GM18870 (cell line): ENCODE measurements around the gene ENTHD1.

Experiments used
- ATAC-seq: cut with Tn5 transposase; IDR thresholded peaks from one replicate; pipeline ENCODE4 v1.9.1; 2021; ENCODE audit warnings: moderate library complexity; ENCODE audit not compliant: unreplicated experiment

The ENTHD1 gene

DNA sequence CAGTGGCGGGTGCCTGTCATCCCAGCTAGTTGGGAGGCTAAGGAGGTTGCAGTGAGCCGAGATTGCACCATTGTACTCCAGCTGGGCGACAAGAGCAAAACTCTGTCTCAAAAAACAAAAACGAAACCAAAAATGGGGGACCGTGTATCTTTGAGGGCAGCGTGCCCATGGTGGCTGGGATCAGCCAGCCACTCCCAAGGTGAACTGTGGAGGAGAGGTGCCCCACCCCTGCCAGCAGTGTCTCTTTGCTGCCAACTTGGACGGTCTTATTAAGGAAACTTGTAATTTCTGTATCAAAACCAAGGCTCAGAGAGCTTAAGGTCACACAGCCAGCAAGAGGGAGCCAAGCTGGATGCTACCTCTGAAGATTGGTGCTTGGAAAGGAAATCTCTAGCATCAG, 175.4 kb downstream of the ENTHD1 start:
- no peak for ATAC-seq

DNA sequence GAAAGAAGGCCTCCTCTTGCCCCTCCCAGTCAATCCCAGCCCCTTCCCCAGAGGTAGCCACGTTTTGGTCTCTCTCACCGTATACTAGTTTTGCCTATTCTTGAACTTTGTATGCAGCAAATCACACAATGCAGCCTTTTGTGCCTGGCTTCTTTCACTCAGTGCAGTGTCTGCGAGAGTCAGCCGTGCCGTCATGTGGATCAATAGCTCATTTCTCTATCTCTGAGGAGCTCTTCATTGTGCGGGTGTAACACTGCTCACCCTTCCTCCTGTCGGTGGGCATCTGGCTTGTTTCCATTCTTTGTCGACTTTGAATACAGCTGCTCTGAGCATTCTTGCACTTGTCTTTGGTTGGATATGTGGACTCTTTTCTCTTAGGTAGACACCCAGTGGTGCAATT, 176.5 kb downstream of the ENTHD1 start:
- no peak for ATAC-seq

DNA sequence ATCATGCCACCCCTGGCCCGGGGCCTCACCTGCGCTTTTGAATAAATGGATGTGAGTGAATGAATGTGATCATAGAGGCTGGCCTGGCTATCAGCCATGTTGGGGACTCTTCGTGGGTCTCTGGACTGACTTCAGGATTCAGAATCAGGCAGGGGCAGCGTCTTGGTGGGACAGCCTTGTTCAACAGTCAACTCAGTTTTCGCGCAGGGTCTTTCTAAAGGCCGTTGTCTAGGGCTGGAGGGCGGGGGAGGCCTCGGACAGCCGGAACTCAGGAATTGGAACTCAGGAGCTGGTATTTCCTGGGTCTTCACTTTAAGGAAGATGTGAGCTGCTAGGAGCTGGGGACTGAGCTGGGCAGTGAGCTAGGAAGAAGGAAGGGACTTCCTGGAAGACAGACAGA, 177.0 kb downstream of the ENTHD1 start:
- no peak for ATAC-seq

DNA sequence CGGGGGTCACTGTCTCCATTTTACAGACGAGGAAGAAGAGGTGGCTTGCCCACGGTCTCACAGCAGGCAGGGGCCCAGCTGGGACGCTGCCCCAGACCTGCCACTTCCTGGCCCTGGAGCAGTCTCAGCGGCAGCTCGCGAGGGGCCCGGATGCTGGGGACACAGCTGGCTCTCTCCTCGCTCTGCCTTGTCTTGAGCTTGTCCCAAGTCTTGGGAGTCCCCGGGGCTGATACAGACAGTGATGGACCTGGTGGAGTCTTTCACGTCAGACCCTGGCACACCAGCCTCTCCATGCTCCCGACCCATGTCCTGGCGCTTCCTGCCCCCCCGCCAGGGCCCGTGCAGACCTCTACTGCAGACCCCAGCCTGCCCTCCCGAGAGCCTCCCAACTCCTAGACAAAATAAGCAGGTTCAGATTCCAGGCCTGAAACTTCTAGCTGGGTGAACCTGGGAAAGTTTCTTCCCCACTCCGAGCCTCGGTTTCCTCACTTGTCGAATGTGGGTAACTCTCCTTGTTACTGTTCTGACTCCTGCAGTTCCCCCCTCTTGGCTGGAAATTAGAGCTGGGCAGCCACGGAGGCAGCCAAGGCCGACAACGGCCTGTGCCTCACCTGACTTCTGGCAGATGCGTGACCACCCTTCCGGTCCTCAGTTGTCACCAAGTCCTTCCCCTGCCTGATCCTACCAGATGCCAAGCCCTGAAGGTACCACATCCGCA, 177.6 kb downstream of the ENTHD1 start:
- no peak for ATAC-seq

DNA sequence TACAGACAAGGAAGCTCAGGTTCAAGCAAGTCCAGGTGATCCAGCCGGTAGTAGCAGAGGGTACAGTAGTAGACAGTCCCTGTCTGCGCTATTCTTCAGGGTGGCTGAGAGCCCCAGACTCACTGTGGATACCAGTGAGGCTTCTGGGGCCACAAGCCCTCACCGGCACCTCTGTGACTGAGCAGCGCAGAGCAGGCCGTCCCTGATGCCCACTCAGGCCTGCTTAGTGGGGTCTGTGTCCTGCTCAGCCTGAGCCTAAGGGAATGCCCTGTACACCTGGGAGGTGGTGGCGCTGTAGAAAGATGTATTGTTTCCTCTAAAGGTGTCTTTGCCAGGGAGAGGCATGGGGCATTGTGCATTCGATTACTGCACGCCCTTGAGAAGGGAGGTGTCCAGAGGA, 179.2 kb downstream of the ENTHD1 start:
- no peak for ATAC-seq

DNA sequence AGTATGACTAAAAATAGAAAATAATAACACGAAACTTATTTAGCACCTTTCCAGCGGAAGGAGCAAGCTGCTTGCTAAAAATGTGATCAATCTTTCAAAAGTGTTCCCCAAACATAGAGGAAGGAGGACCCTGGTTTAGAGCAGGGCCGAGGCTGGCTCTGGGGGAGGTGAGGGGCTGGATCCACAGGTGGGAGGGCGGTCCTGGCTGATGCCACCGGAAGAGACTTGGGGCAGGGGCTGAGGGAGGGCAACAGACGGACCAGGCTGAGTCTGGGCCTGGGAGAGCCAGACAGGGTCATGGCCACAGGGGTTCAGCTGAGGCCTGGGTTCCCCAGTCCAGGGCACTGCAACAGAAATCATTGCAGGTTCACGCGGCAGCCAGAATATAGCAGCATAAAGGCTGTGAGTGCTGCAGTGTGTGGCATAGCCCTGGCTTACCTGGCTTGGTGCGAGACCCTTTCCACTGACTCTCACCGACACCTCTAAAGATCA, 179.7 kb downstream of the ENTHD1 start:
- ATAC-seq = no peak

DNA sequence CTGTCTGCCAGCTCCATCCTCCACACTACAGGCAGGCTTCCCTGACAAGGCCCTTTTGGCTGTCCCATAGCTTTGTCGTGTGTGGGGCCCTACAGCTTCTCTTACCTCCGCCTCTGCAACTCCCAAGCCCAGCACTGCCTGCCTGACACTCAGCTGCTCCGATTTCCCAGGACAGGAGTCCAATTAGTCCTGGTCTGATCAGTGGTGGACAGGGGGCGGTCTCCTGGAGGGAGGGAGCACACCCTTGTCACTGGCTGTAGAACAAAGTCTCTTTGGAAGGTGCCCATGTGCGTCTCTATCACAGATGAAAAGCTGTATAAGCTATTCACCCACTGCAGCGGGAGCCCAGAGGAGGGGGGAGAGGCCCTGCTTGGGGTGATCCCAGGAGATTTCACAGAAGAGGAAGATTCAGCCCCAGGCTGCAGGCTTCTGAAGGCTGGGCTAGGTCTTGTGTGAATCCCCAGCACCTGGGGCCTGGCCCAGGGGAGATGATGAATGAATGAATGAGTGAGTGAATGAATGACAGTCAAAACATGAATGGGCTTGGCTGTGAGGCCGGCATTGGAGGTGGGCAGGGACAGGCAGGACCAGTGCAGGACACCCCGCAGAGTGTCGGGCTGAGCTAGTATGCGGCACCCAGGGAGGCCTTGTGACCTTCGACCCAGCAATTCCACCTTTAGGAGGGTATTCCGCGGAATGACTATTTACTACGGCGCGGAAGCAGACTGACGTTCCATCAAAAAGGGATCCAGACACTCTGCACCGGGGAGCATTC, 180.6 kb downstream of the ENTHD1 start:
- no peak for ATAC-seq

DNA sequence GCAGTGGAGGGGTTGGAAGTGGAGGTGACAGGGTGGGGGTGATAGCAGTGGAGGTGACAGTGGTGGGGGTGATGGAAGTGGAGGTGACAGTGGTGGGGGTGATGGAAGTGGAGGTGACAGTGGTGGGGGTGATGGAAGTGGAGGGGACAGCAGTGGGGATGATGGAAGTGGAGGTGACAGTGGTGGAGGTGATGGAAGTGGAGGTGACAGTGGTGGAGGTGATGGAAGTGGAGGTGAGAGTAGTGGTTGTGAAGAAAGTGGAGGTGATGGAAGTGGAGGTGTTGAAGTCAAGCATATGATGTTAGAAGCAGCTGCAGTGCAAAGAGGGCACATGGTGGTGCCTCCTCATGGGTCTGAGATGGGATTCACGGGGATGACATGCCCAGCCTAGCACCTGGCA, 181.5 kb downstream of the ENTHD1 start:
- no peak for ATAC-seq

DNA sequence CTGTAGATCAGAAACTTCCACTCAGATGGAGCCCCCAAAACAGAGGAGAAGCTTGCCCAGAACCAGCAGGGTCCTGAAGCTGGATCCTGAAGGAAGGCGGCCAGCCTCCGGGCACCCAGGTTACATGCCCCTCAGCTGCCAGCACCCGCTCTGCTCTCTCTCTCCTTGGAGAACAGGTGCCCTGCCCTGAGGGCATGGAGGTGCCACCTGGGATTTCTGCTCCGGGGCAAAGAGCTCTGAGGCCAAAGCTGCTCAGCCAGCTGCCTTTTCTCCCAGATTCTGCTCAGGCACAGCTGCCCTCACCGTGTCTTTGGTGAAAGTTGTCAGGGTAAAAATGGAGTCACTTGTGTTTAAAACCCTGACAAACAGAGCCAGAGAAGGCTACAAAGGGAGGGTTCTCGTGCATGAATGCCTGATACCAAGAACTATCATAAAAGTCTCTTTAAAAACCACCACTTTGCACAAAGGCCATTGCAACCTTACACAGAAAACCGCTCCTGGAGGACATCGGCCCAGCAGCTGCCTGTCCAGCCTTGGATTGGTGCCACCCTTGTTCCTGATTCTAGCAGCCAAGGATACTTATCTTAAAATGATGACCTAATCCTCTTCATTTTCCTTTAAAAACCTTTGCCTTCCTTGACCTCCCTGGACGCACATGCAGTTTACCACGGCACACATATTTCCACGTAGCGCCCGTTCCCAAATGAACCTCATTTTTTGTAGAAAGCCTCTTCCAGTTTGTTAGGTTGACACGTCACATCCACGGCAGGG, 183.0 kb downstream of the ENTHD1 start:
- no peak for ATAC-seq

DNA sequence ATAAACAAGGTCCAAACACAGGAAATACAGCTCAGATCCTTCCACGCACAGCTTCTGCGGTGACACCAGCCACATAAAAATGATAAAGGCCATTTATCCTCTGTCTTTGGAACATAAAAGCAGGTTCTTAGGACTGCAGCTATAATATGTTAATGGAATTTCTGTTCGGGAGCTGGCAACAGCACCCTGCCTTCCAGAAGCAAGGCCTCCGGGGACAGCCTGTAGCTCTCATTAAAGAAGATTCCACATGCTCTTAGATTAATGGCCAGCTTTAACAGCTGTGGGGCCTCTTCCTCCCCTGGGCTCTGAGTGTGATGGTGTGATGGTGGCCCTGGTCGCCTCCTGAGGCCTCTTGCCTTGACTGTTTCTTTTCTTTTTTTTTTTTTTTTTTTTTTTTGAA, 185.7 kb downstream of the ENTHD1 start:
- ATAC-seq = no peak

DNA sequence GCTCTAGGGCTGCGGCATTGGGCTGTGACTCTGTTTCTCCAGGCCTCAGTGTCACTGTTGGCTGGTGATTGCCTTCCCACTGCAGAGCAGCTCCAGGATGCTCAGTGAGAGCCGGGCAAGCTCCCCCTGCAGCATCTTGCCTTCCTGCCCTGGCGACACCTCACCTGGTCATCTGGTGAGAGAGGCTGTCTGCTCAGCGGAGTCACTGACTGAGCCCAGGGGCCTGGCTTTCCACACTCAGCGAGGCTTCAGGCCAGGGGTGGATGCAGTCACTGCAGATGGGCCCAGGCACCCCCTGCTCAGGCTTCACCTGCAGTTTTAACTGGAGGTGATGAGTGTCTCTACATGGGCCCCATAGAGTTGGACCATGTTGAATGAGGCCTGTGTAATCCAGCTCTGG, 186.2 kb downstream of the ENTHD1 start:
- no peak for ATAC-seq

DNA sequence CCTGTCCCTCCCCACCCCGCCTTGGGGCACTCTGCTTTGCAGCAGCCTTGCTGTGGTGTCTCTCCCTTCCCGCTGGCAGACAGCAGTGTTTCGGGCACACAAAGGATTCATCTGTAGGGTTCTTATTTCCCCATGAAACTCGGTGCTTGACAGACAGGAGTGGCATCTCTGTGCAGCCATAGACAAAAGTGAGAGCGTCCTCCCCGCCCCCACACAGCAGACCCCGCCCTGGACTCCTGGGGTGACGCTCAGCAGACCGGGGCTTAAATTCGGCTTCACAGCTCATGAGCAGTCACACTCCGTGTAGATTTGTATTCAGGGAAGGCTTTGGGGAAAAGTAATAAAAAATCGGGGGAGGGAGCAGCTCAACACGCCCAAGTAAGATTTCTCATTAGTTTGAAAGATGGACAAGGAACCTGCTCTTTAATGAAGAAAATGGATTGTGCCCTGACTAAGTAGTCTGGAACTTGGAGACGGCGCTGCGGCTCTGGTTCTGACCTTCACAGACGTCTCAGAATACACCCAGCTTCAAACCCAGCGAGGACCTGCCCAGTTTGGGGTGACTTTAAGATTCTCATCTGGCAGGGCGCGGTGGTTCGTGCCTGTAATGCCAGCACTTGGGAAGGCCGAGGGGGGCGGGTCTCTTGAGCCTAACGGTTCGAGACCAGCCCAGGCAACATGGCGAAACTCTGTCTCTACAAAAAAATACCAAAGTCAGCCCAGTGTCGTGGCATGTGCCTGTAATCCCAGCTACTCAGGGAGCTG, 187.0 kb downstream of the ENTHD1 start:
- no peak for ATAC-seq

DNA sequence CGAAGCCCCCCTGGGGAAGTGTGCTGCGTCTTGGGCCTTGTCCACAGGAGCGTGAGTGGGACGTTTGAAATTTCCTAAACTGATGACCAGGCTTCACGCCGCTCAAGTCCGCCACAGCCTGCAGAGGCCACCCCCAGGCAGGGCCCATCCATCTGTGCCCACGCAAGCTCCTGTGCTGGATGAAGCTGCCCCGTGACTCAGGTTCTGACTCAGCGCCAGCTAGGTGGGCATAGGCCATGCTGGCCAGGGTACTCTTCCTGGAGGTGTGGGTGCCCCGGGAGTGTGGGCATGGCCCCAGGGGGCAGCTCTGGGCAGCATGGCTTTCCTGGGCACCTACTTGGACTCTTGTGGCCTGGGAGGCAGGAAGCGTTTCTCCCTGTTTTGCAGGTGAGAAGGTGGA, 188.2 kb downstream of the ENTHD1 start:
- ATAC-seq = no peak

DNA sequence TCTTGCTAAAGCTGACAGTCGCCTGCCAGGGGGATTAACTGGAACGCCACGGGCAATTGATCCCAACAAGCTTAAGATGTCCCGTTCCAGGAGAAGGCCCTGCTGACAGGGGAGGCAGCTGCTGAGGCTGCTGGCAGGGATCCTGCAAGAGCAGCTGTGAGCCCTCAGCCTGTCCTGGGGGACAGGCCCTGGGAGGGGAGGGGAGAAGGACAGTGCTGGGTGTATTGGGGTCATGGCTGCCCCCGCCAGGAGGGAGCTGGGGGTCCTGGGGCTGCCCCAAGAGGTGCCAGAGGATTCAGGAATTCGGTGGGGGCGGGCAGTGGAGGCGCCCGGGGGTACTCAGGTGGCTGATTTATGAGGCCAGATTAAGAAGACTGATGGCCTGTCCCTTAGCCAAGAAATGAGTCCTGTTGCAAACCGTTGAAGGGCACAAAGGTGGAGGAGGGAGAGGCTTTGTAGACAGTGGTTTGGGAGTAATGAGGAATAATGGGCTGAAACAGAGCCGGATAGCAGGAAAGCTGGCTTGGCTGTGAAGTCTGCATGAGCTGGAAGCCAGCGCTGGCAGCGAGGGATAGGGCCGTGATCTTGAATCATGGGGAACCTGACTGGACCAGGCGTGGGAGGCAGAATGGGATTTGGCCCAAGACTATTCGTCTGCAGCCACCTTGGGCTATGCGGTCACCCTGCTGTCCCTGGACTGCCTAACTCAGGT, 189.5 kb downstream of the ENTHD1 start:
- no peak for ATAC-seq

DNA sequence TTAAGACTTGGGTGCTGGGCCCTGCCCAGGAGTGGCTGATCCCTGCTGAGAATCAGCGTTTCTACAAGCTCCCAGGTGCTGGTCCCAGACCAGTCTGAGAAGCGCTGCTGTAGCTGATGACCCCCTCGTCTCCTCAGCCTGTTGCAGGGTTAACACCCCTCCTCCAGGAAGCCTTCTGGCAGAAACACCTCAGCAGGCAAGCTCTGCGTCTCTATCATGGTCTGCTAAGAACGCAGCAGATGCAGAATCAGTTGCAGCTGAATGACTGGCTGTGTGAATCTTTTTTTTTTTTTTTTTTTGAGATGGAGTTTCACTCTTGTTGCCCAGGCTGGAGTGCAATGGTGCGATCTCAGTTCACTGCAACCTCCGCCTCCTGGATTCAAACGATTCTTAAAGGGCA, 190.5 kb downstream of the ENTHD1 start:
- ATAC-seq = no peak

DNA sequence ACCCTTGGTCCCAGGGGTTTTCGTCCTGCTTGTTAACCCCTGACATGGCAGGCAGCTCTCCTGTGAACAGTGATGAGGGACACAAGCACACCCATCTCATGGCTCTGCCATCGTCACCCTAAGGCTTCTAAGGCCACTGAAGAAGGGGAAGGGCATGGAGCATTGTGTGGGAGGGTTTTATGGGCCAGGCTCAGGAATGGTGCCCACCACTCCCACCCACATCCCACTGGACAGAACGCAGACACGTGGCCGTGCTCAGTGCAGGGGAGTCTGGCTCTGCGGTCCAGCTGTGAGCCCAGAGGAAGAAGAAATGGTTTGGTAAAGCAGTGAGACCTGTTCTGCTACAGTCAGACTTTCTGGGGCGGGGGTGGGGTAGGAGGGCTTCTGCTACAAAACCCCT, 193.0 kb downstream of the ENTHD1 start:
- no peak for ATAC-seq

DNA sequence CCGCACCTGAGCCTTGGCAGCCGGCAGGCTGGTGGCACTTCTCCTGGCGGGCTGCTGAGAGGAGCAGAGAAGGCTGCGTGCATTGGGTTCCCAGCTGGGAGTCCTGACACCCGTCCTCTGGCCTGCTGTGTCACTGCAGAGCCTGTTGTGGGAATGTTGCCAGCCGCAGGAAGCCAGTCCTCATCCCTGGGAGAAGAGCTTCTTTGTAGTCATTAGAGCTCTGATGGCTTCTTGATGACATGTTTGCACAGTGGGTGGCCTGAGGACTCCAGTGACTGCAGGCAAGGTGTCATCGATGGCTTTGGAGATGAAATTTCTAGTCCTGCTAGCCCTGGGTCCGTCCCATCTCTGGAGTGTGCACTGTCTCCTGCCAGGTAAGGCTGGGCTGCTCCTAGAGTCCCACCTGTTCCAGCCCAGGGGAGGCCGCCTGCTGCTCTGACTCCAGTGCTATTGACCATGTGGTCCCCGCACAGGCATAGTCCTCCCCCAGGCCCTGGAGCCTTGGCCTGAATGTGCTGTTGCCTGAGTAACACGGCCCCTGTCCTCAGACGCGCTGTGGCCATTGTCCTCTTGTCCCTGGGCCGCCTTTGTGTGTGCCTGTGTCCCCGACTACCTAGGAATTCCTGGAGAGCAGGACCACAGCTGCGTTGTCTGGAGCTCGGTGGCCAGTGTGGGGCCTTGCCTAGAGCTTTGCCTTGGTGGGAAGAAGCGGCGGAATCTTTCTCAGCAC, 193.8 kb downstream of the ENTHD1 start:
- no peak for ATAC-seq

DNA sequence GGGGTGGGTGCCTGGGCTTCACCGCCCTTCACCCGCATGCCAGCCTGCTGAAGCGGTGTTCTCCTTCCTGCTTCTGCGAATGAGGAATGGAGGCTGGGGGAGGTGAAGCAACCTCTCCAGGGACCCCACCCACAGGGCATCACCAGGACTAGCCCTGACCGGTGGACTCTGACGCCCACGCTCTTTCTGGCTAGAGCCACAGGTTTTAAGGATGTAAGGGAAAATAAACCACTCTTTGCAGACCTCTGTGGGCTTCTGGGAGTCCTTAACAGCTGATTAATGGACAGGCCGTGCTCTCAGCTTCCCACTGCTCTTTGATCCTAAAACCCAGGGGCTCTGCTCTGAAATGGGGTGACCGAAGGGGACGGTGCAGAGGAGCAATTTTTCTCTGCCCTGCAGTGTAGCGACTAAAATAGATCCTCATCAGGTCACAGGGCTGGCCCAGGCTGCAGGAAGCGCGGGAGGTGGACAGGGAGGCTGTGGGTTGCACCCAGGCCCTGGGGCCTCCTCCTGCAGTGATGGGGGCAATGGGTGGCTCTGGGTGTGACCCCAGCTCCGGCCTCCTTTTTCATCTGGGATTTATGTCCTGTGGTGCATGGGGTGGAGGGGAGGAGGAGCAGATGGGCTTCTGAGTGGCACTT, 195.7 kb downstream of the ENTHD1 start:
- no peak for ATAC-seq

DNA sequence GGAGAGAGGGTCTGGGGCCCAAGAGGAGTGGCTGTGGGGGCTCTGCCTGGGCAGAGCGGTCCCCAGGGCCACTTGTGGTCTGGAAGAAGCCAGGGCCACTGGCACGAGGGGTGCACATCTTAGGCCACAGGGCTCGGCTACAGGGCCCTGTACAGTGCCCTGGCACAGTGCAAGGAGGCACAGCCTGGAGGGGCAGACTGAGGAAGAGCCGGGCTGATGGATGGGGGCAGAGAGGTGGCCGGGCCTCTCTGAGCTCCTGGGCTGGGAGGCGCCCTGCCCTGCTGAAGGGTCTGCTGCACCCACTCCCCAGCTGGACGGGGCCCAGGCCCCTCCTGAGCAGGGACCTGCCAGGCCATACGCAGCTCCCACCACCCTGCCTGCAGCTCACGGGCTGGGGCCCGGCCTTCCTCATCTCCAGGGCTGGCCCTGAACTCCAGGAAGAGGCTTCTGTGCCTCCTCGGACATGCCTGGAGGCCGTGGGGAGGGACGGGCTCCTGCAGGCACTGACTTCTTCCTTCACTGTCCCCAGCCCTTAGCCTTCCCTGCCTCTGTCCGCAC, 199.5 kb downstream of the ENTHD1 start:
- ATAC-seq = no peak
